Measurements from ENCODE around the gene JAZF1. TPM values are rescaled to one million over a fixed set of nuclear protein-coding genes. Genes with fewer than 3 reads are reported as not detected.

JAZF1 gene
- total and polyA plus RNA-seq, 4 experiments from 2014 or later = 3.7 to 8.3 (median 4.7) TPM

DNA sequence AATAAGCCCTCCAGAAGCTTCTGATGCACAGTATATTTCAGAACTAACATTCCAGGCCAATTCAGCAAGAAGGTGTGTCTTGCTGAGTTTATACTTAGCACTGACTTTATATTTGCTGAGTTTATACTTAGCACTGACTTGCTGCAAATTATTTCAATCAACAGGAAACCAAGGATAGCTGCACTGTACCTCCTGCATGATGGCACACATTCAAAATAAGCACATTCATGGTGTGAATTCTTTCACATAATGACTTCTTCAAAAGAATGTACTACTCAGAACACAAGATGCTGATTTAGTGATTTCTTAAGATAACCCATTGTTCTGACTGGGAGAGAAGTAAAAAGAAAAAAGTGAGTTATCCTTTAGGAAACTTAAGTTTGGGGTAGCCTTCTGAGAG lies 52.0 kb downstream of the JAZF1 start:
- intact Hi-C loops (cut with micrococcal nuclease) = no loop called here

DNA sequence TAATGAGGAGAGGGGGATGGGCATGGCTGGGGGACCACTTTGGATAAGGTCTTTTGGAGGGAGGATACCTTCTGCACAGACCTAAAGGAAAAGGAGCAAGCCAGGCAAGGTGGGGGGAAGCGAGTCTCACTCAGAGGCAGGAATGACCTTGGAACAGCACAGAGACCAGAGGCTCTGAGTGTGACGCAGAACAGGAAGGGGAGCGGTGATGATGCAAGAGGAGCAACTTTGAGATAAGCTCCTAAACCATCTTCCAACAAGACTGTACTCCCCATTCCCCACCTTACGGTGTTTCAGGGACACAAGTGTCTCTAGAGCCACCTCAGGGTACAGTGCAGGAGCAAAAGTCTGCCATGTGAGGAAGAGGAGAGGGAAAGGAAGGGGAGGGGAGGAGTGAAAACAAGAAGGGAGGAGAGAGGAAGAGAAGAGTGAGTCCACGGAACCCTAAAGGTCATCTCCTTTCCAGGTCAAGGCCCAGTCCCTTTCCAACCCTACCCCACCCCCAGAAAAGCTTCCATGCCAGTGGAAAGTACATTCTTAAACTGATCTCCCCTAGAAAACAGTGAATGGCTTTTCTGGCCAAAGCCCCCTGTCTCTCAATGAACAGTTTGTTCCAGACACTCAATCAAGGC lies 54.1 kb downstream of the JAZF1 start:
- H3K36me3 ChIP-seq (ENCODE audit: insufficient read depth, low read length) = no peaks in the 10 kb centered on the region
- no peak overlapping the region for H3K27ac ChIP-seq (ENCODE audit: low read depth, low read length)
- H3K4me3 Mint-ChIP-seq = no peak overlapping the region
- POLR2A ChIA-PET (ENCODE audit: partially characterized antibody) = no interaction called here
- H3K4me3 ChIP-seq (ENCODE audit: low read length in 2 of 2) = no peak overlapping the region
- no peaks in the 10 kb centered on the region for H3K9me3 ChIP-seq (ENCODE audit: control insufficient read depth in 1 of 2, low read length in 2 of 2)
- H3K9me3 Mint-ChIP-seq = no peaks in the 10 kb centered on the region
- peaks cover 1 to 24% of the 10 kb centered on the region in 2 donors for H3K36me3 Mint-ChIP-seq
- intact Hi-C loops (cut with micrococcal nuclease) = no loop called here
- peaks cover 22 to 77% (median 50%) of the 10 kb centered on the region in 4 donors for H3K4me1 Mint-ChIP-seq
- no peak for DNase-seq
- peaks cover 13% of the 10 kb centered on the region for H3K4me1 ChIP-seq (ENCODE audit: insufficient read depth, low read length)
- H3K27ac Mint-ChIP-seq = no peak overlapping the region
- no peaks in the 10 kb centered on the region for H3K27me3 Mint-ChIP-seq
- H3K27me3 ChIP-seq (ENCODE audit: insufficient read depth, low read length) = no peaks in the 10 kb centered on the region
- CTCF ChIA-PET (ENCODE audit: partially characterized antibody) = interaction anchor here (0.5 to 1.2 kb wide), 3 partner anchors 15 to 1439 kb away, joined by 3 to 5 read pairs (median 3); no protein-coding TSS in a partner anchor

More for the DNA sequence above, 52.0 kb downstream of the JAZF1 start:
- no peaks in the 10 kb centered on the region for H3K9me3 Mint-ChIP-seq
- Histone ChIP-seq H3K27ac (ENCODE audit: low read depth, low read length) (no peak overlapping the region), H3K9me3 (ENCODE audit: control insufficient read depth in 1 of 2, low read length in 2 of 2) (no peaks in the 10 kb centered on the region), H3K27me3 (ENCODE audit: insufficient read depth, low read length) (no peaks in the 10 kb centered on the region), H3K4me1 (ENCODE audit: insufficient read depth, low read length) (peaks cover 9% of the 10 kb centered on the region), H3K4me3 (ENCODE audit: low read length in 2 of 2) (no peak overlapping the region), H3K36me3 (ENCODE audit: insufficient read depth, low read length) (no peaks in the 10 kb centered on the region)
- no peak overlapping the region for H3K4me3 Mint-ChIP-seq
- peaks cover 1 to 11% of the 10 kb centered on the region in 2 donors for H3K36me3 Mint-ChIP-seq
- DNase-seq = no peak
- H3K27ac Mint-ChIP-seq = peak overlapping the region in 1 of 7 donors; percentile 26
- H3K4me1 Mint-ChIP-seq = peaks cover 7 to 56% (median 33%) of the 10 kb centered on the region in 4 donors
- ChIA-PET POLR2A (ENCODE audit: partially characterized antibody) (interaction anchor here (0.6 kb wide), 1 partner anchor 50 kb away, joined by 4 read pairs; no protein-coding TSS in a partner anchor), CTCF (ENCODE audit: partially characterized antibody) (no interaction called here)
- H3K27me3 Mint-ChIP-seq = no peaks in the 10 kb centered on the region

DNA sequence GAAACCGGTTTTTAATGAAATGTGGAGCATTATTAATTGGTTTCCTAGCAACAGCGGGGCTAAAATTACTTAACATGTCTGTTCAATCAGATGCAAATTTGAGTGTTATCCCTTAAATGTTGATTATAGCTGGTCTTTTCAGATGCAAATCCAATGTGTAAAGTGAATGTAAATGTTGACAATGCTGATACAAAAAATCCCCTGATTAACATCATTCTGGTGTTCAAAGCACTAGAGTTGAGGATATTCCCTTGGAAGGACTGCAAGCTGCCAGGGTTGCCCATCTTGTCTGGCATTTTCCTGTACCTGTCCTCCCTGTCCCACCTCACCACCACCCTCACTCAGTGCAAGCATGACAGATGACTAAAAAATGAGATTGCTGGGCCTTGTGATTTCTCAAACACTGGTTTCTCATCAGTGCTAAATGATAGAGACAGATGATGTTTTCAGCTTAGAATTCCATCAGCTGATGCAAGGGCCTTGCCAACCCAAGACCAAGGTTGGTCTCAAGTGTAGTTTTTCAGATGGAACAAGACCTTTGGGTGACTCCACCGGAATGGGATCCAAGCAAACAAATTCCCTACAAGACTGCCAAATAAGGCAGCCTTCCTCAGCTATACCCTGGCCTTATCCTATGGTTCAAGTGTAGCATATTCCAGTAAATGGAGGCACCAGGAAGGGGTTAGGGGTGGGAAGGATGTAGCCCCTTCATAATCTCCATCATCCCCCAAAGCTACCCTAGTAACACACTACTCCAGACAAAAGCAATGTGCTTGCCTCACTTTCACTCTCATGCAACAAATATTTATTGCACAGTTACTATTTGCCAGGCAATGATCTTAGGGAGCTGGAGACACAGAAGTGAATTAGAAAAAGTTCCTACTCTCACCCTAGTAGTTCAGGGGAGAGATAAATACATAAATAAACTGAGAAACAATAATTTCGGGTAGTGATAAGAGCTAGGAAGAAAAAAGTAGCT lies 54.9 kb downstream of the JAZF1 start:
- POLR2A ChIA-PET (ENCODE audit: partially characterized antibody) = no interaction called here
- no peaks in the 10 kb centered on the region for H3K27me3 ChIP-seq (ENCODE audit: insufficient read depth, low read length)
- no peak for DNase-seq
- H3K9me3 ChIP-seq (ENCODE audit: control insufficient read depth in 1 of 2, low read length in 2 of 2) = no peaks in the 10 kb centered on the region
- Mint-ChIP-seq H3K27ac (peak overlapping the region in 2 of 7 donors; percentile 15 to 17), H3K4me3 (peak overlapping the region in 1 of 8 donors; percentile 5), H3K36me3 (peaks cover 1 to 26% of the 10 kb centered on the region in 2 donors), H3K4me1 (peaks cover 24 to 85% (median 56%) of the 10 kb centered on the region in 4 donors), H3K9me3 (no peaks in the 10 kb centered on the region), H3K27me3 (no peaks in the 10 kb centered on the region)
- intact Hi-C loops (cut with micrococcal nuclease) = no loop called here
- H3K27ac ChIP-seq (ENCODE audit: low read depth, low read length) = no peak overlapping the region
- H3K4me3 ChIP-seq (ENCODE audit: low read length in 2 of 2) = no peak overlapping the region
- CTCF ChIA-PET (ENCODE audit: partially characterized antibody) = interaction anchor here (0.5 to 1.6 kb wide), 4 partner anchors 16 to 1457 kb away, joined by 3 to 4 read pairs (median 3); no protein-coding TSS in a partner anchor
- peaks cover 22% of the 10 kb centered on the region for H3K4me1 ChIP-seq (ENCODE audit: insufficient read depth, low read length)
- no peaks in the 10 kb centered on the region for H3K36me3 ChIP-seq (ENCODE audit: insufficient read depth, low read length)

DNA sequence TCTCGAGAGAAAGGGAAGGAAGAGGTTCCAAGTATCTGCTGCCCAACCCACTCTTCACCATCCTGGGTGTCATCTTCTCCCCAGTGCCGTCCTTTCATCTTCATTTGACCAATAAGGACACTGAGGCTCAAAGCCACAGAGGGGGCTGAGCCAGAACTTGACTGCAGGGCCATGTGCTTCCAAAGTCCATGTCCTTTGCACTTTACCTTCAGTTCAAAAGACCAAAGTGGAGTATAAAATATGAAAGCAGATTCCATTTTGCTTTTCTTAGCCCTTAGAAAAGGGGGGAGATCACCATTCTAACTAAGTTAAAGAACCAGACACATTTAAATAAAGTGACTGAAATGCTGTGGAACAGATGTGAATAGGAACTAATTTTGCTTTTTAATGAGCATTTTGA lies 56.2 kb downstream of the JAZF1 start:
- Mint-ChIP-seq H3K36me3 (peaks cover 1 to 26% of the 10 kb centered on the region in 2 donors), H3K4me3 (peak overlapping the region in 3 of 8 donors; percentile 3 to 81 (median 11)), H3K9me3 (no peaks in the 10 kb centered on the region), H3K27me3 (no peaks in the 10 kb centered on the region), H3K27ac (no peak overlapping the region), H3K4me1 (peaks cover 33 to 93% (median 65%) of the 10 kb centered on the region in 4 donors)
- intact Hi-C loops (cut with micrococcal nuclease) = no loop called here
- ChIA-PET CTCF (ENCODE audit: partially characterized antibody) (interaction anchor here (1.6 kb wide), 1 partner anchor 30 kb away, joined by 3 read pairs; no protein-coding TSS in a partner anchor), POLR2A (ENCODE audit: partially characterized antibody) (no interaction called here)
- H3K9me3 ChIP-seq (ENCODE audit: control insufficient read depth in 1 of 2, low read length in 2 of 2) = no peaks in the 10 kb centered on the region
- no peaks in the 10 kb centered on the region for H3K36me3 ChIP-seq (ENCODE audit: insufficient read depth, low read length)
- H3K4me1 ChIP-seq (ENCODE audit: insufficient read depth, low read length) = peaks cover 33% of the 10 kb centered on the region
- H3K27me3 ChIP-seq (ENCODE audit: insufficient read depth, low read length) = no peaks in the 10 kb centered on the region
- H3K4me3 ChIP-seq (ENCODE audit: low read length in 2 of 2) = no peak overlapping the region
- H3K27ac ChIP-seq (ENCODE audit: low read depth, low read length) = no peak overlapping the region
- no peak for DNase-seq

DNA sequence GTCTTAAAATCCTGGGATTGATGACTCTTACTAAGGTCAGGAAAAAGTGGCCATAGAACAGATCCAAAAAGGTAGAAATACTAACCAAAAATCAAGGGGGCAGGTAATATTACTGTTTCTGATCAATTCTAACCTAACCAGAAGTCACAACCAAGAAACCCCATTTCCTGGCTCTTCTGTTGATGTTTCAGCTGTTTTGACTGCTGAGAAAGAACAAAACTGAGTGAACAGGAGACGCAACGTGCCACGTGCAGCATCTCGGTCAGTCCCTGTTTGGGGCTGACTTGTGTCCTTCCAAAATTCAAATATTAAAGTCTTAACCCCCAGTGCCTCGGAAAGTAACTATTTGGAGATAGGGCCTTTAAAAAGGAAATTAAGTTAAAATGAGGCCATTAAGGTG lies 56.8 kb downstream of the JAZF1 start:
- Mint-ChIP-seq H3K27me3 (no peaks in the 10 kb centered on the region), H3K4me3 (peak overlapping the region in 6 of 8 donors; percentile 28 to 81 (median 68)), H3K27ac (peak overlapping the region in 4 of 7 donors; percentile 70 to 88 (median 78)), H3K9me3 (no peaks in the 10 kb centered on the region), H3K36me3 (peaks cover 1 to 26% of the 10 kb centered on the region in 2 donors), H3K4me1 (peaks cover 32 to 93% (median 64%) of the 10 kb centered on the region in 4 donors)
- no peak for DNase-seq
- H3K27me3 ChIP-seq (ENCODE audit: insufficient read depth, low read length) = no peaks in the 10 kb centered on the region
- intact Hi-C loops (cut with micrococcal nuclease) = no loop called here
- H3K36me3 ChIP-seq (ENCODE audit: insufficient read depth, low read length) = no peaks in the 10 kb centered on the region
- ChIA-PET CTCF (ENCODE audit: partially characterized antibody) (interaction anchor here (1.4 kb wide), 1 partner anchor 27 kb away, joined by 3 read pairs; no protein-coding TSS in a partner anchor), POLR2A (ENCODE audit: partially characterized antibody) (no interaction called here)
- no peaks in the 10 kb centered on the region for H3K9me3 ChIP-seq (ENCODE audit: control insufficient read depth in 1 of 2, low read length in 2 of 2)
- H3K4me1 ChIP-seq (ENCODE audit: insufficient read depth, low read length) = peaks cover 36% of the 10 kb centered on the region
- no peak overlapping the region for H3K4me3 ChIP-seq (ENCODE audit: low read length in 2 of 2)
- H3K27ac ChIP-seq (ENCODE audit: low read depth, low read length) = no peak overlapping the region

DNA sequence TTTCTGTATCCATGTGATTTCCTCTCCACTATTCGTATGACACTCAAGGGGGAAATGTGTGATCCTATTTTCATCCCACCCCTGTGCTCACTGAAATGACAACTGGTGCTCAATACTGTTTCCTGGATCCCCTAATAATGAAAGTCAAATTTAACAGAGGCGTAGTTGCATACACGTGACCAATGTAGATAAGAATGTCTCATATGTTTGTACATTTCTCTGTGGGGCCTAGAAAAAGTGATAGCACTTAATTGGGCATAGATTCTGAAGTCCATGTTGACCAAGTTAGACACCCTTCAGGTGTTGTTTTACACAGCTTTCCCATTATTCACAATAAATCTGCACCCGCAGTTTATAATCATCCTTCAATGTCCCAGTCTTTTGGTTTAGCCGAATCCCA lies 59.1 kb downstream of the JAZF1 start:
- Mint-ChIP-seq H3K36me3 (peaks cover 0 to 18% of the 10 kb centered on the region in 2 donors), H3K4me3 (peak overlapping the region in 2 of 8 donors; percentile 19 to 33), H3K27me3 (no peaks in the 10 kb centered on the region), H3K4me1 (peaks cover 30 to 84% (median 57%) of the 10 kb centered on the region in 4 donors), H3K9me3 (no peaks in the 10 kb centered on the region), H3K27ac (peak overlapping the region in 1 of 7 donors; percentile 39)
- Histone ChIP-seq H3K27me3 (ENCODE audit: insufficient read depth, low read length) (no peaks in the 10 kb centered on the region), H3K9me3 (ENCODE audit: control insufficient read depth in 1 of 2, low read length in 2 of 2) (no peaks in the 10 kb centered on the region), H3K36me3 (ENCODE audit: insufficient read depth, low read length) (no peaks in the 10 kb centered on the region), H3K4me1 (ENCODE audit: insufficient read depth, low read length) (peaks cover 36% of the 10 kb centered on the region), H3K4me3 (ENCODE audit: low read length in 2 of 2) (no peak overlapping the region), H3K27ac (ENCODE audit: low read depth, low read length) (no peak overlapping the region)
- DNase-seq = no peak
- intact Hi-C loops (cut with micrococcal nuclease) = no loop called here
- CTCF ChIA-PET (ENCODE audit: partially characterized antibody) = interaction anchor here (2.3 kb wide), 1 partner anchor 24 kb away, joined by 16 read pairs; no protein-coding TSS in a partner anchor
- POLR2A ChIA-PET (ENCODE audit: partially characterized antibody) = interaction anchor here (1.4 kb wide), 1 partner anchor 11 kb away, joined by 4 read pairs; no protein-coding TSS in a partner anchor

DNA sequence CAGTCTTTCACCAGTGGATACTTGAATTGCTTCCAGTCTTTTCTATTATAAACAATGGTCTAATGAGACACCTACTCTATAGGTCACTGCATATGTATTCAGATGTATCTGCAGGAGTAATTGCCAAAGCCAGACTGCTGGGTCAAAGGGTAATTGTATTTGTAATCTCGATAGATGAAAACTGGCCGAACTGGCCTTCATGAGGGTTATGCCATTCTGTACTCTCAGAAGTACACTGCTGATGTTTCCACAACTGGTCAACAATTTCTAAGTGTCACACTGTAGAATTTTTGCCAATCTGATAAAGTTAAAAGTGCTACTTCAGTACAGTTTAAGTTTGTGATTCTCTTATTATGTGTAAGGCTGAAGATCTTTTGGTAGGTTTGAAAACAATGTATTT lies 64.6 kb downstream of the JAZF1 start:
- intact Hi-C loops (cut with micrococcal nuclease) = no loop called here
- no peak overlapping the region for H3K27ac ChIP-seq (ENCODE audit: low read depth, low read length)
- Mint-ChIP-seq H3K27ac (peak overlapping the region in 1 of 7 donors; percentile 31), H3K36me3 (no peaks in the 10 kb centered on the region), H3K9me3 (no peaks in the 10 kb centered on the region), H3K4me1 (peaks cover 16 to 41% (median 21%) of the 10 kb centered on the region in 4 donors), H3K27me3 (no peaks in the 10 kb centered on the region), H3K4me3 (no peak overlapping the region)
- ChIA-PET POLR2A (ENCODE audit: partially characterized antibody) (no interaction called here), CTCF (ENCODE audit: partially characterized antibody) (no interaction called here)
- no peaks in the 10 kb centered on the region for H3K27me3 ChIP-seq (ENCODE audit: insufficient read depth, low read length)
- H3K4me1 ChIP-seq (ENCODE audit: insufficient read depth, low read length) = peaks cover 17% of the 10 kb centered on the region
- no peaks in the 10 kb centered on the region for H3K36me3 ChIP-seq (ENCODE audit: insufficient read depth, low read length)
- no peak for DNase-seq
- no peaks in the 10 kb centered on the region for H3K9me3 ChIP-seq (ENCODE audit: control insufficient read depth in 1 of 2, low read length in 2 of 2)
- H3K4me3 ChIP-seq (ENCODE audit: low read length in 2 of 2) = no peak overlapping the region

Data from CD4-positive, alpha-beta memory T cell (primary cell).